22Rv1 (cell line): ENCODE data around the gene APOL6.

Experiments
- H3K27ac ChIP-seq: fragments of 450-650 bp; 2 replicates; pipeline ENCODE4 v1.5.1; 2017
- ZFX ChIP-seq: fragments of 450-650 bp; IDR thresholded peaks from 2 replicates; pipeline ENCODE4 v1.6.1; 2017; ENCODE audit warnings: antibody characterized with exemption, borderline replicate concordance
- TF ChIP-seq, protein P1 (sequence below): fragments of 450-650 bp; IDR thresholded peaks from 2 replicates; pipeline ENCODE4 v1.5.1; 2017; ENCODE audit warnings: mild to moderate bottlenecking

APOL6 gene

GRCh38 chr22:35618427-35619223 is 29.6 kb upstream of the APOL6 start:
- H3K27ac ChIP-seq, result peak overlapping the region; percentile 43
- TF ChIP-seq, protein P1, sequence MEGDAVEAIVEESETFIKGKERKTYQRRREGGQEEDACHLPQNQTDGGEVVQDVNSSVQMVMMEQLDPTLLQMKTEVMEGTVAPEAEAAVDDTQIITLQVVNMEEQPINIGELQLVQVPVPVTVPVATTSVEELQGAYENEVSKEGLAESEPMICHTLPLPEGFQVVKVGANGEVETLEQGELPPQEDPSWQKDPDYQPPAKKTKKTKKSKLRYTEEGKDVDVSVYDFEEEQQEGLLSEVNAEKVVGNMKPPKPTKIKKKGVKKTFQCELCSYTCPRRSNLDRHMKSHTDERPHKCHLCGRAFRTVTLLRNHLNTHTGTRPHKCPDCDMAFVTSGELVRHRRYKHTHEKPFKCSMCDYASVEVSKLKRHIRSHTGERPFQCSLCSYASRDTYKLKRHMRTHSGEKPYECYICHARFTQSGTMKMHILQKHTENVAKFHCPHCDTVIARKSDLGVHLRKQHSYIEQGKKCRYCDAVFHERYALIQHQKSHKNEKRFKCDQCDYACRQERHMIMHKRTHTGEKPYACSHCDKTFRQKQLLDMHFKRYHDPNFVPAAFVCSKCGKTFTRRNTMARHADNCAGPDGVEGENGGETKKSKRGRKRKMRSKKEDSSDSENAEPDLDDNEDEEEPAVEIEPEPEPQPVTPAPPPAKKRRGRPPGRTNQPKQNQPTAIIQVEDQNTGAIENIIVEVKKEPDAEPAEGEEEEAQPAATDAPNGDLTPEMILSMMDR, result no peak
- TF ChIP-seq ZFX, result no peak

GRCh38 chr22:35619336-35620094 is 28.7 kb upstream of the APOL6 start:
- no peak for TF ChIP-seq ZFX
- TF ChIP-seq, protein P1, result no peak
- H3K27ac ChIP-seq, result peak overlapping the region; percentile 43

- no peak for TF ChIP-seq ZFX
- TF ChIP-seq, protein P1, result no peak
- H3K27ac ChIP-seq, result peak overlapping the region; percentile 99
Observed at GRCh38 chr22:35620624-35621251, 27.5 kb upstream of the APOL6 start.

GRCh38 chr22:35621451-35621850 is 26.8 kb upstream of the APOL6 start:
- peak overlapping the region; percentile 99 for H3K27ac ChIP-seq
- TF ChIP-seq, protein P1, result no peak
- no peak for TF ChIP-seq ZFX

DNA sequence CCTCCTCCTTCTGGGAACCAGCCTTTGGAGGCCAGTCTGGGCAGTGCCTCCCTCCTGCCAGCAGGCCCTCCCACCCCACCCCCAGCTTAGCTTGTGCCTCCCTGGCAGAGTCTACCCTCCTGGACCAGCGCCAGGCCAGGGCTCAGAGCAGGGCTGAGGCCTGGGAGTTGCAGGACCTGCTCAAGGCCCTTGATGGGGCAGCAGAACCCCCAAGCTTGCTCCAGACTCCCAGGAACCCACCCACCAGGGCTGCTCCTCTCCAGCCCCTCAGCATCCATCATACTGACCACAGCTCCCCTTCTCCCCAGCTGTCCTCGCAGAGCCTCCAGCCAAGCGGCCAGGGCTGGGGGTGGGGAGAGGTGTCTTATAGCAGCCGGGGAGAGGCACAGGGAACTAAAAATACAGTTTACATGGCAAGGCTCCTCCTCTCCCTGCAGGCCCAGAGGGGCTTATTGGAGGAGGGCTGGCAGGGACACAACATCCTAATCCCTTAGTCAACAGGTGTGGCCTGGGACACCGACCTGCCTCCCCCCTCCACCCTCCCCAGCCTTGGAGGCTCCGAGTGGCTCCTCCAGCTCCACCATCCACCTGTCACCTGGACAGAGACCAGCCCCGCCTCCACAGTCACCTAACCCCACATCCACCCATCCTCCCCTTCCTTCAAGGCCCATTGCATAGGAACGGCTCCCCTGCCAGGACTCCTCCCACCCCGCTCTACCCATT is 25.9 kb upstream of the APOL6 start:
- peak overlapping the region; percentile 99 for H3K27ac ChIP-seq
- no peak for TF ChIP-seq ZFX
- TF ChIP-seq, protein P1, result no peak

GRCh38 chr22:35623885-35624284 is 24.4 kb upstream of the APOL6 start:
- H3K27ac ChIP-seq, result peak overlapping the region; percentile 99

DNA sequence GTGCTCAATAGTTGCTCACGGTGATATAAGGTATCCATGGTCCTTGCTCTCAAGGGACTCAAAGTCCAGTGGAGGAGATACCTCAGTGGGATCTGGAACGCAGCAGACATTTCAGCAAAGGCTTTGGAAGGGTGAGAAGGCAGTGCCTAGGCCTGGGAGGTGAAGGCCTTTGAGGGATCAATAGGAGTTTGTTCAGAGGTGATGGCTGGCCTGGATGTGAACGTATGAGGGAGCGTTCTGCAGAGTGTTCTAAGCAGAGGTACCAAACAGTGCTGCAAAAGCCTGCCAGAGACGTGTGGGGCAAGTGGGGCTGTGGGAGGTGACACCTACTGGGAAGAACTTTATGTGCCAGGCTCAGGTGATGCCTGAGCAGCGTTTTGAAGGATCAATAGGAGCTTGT is 23.7 kb upstream of the APOL6 start:
- TF ChIP-seq ZFX, result no peak
- TF ChIP-seq, protein P1, result no peak
- no peak overlapping the region for H3K27ac ChIP-seq
